KMS-11 (cell line): ENCODE results near the gene CFAP251.

Experiments
- H2AFZ ChIP-seq: fragments of 200-600 bp; sonication (generic); 2 replicates; pipeline ENCODE4 v1.6.1; 2016; ENCODE audit warnings: antibody characterized with exemption, mixed run types, low read depth
- H3K27ac ChIP-seq: fragments of 200-600 bp; sonication (generic); 2 replicates; pipeline ENCODE4 v1.6.1; 2016; ENCODE audit warnings: mild to moderate bottlenecking, mixed run types
- H3K27me3 ChIP-seq: fragments of 200-600 bp; sonication (generic); 2 replicates; pipeline ENCODE4 v1.6.1; 2017; ENCODE audit warnings: mild to moderate bottlenecking, low read depth, mixed run types, moderate library complexity; ENCODE audit not compliant: insufficient read depth
- H3K36me3 ChIP-seq: fragments of 200-600 bp; sonication (generic); 2 replicates; pipeline ENCODE4 v1.6.1; 2017; ENCODE audit warnings: mild to moderate bottlenecking, mixed run types; ENCODE audit not compliant: insufficient read depth
- H3K4me1 ChIP-seq: fragments of 200-600 bp; sonication (generic); 2 replicates; pipeline ENCODE4 v1.6.1; 2016; ENCODE audit warnings: mild to moderate bottlenecking, low read depth, mixed run types; ENCODE audit not compliant: poor library complexity, severe bottlenecking
- H3K4me2 ChIP-seq: fragments of 200-600 bp; sonication (generic); 2 replicates; pipeline ENCODE4 v1.7.0; 2016; ENCODE audit warnings: mild to moderate bottlenecking, mixed run types
- H3K4me3 ChIP-seq: fragments of 200-600 bp; sonication (generic); IDR thresholded peaks from 2 replicates; pipeline ENCODE4 v1.6.1; 2017; ENCODE audit warnings: low read depth, low read length, mixed read lengths; ENCODE audit not compliant: insufficient read depth
- H3K79me2 ChIP-seq: fragments of 200-600 bp; sonication (generic); 2 replicates; pipeline ENCODE4 v1.6.1; 2016; ENCODE audit warnings: low read depth, mixed run types; ENCODE audit not compliant: insufficient read depth
- H3K9ac ChIP-seq: fragments of 200-600 bp; sonication (generic); 2 replicates; pipeline ENCODE4 v1.6.1; 2016; ENCODE audit warnings: mild to moderate bottlenecking, mixed run types
- H4K20me1 ChIP-seq: fragments of 200-600 bp; sonication (generic); 2 replicates; pipeline ENCODE4 v1.6.1; 2016; ENCODE audit warnings: mild to moderate bottlenecking, mixed run types; ENCODE audit not compliant: insufficient read depth
- TF ChIP-seq, protein P1 (sequence below): fragments of 200-600 bp; sonication (generic); conservative IDR thresholded peaks from 2 replicates; pipeline ENCODE4 v1.6.1; 2017; ENCODE audit warnings: low read depth, mild to moderate bottlenecking, antibody characterized with exemption, low read length, moderate library complexity, mixed read lengths

CFAP251 gene

DNA sequence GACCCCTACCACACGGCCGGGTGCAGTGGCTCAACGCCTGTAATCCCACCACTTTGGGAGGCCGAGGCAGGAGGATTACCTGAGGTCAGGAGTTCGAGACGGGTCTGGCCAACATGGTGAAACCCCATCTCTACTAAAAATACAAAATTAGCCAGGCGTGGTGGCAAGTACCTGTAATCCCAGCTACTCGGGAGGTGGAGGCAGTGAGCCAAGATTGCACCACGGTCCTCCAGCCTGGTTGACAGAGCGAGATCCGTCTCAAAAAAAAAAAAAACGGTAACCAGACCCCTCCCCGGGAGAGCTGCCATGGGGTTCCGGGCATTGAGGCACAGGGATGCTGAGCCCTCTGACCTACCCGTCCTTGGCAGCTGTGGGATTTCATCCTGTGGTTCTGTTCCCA, 125.1 kb downstream of the CFAP251 start:
- Histone ChIP-seq H3K4me2 (no peak overlapping the region), H2AFZ (no peak overlapping the region), H4K20me1 (no peaks in the 10 kb centered on the region), H3K4me3 (no peak overlapping the region), H3K79me2 (no peaks in the 10 kb centered on the region), H3K9ac (no peak overlapping the region), H3K4me1 (no peaks in the 10 kb centered on the region), H3K36me3 (no peaks in the 10 kb centered on the region), H3K27ac (no peak overlapping the region), H3K27me3 (no peaks in the 10 kb centered on the region)
- TF ChIP-seq, protein P1, sequence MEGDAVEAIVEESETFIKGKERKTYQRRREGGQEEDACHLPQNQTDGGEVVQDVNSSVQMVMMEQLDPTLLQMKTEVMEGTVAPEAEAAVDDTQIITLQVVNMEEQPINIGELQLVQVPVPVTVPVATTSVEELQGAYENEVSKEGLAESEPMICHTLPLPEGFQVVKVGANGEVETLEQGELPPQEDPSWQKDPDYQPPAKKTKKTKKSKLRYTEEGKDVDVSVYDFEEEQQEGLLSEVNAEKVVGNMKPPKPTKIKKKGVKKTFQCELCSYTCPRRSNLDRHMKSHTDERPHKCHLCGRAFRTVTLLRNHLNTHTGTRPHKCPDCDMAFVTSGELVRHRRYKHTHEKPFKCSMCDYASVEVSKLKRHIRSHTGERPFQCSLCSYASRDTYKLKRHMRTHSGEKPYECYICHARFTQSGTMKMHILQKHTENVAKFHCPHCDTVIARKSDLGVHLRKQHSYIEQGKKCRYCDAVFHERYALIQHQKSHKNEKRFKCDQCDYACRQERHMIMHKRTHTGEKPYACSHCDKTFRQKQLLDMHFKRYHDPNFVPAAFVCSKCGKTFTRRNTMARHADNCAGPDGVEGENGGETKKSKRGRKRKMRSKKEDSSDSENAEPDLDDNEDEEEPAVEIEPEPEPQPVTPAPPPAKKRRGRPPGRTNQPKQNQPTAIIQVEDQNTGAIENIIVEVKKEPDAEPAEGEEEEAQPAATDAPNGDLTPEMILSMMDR = no peak

DNA sequence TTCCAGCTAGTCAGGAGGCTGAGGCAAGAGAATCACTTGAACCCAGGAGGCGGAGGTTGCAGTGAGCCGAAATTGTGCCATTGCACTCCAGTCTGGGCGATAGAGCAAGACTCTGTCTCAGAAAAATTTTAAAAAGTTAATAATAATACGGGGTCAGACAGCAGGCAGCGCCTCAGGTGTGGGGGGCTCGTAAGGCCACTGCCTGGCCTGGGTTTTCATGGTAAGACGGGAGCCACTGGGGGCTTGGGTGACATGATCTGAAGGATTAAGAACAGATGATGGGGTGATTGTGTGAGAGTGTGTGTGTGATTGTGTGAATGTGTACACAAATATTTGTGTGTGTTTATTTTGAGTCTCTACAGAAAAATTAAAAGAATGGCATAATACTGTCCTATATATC, 126.9 kb downstream of the CFAP251 start:
- Histone ChIP-seq H3K79me2 (no peaks in the 10 kb centered on the region), H3K27me3 (no peaks in the 10 kb centered on the region), H3K27ac (no peak overlapping the region), H2AFZ (no peak overlapping the region), H3K4me1 (no peaks in the 10 kb centered on the region), H3K4me2 (no peak overlapping the region), H3K9ac (no peak overlapping the region), H3K36me3 (no peaks in the 10 kb centered on the region), H3K4me3 (no peak overlapping the region), H4K20me1 (no peaks in the 10 kb centered on the region)
- TF ChIP-seq, protein P1 = no peak

DNA sequence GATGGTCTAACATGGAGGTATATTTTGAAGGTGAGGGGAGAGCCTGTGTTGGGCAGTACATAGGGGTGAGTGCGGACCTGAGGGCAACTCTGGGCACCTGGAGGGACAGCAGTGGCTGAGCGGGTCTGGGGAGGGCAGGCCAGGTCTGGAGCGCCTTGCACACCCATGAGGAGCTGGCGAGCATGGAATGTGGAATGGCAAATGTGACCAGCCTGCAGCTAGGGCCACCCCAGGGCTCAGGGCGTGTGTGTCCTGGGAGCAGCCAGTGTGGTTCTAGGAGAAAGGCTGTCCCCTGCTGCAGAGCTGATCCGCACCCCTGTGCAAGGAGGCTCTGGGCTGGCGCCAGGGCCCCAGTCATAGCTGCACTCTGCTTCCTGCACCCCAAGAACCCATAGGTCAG, 127.8 kb downstream of the CFAP251 start:
- TF ChIP-seq, protein P1 = no peak
- H3K4me1 ChIP-seq = no peaks in the 10 kb centered on the region
- no peak overlapping the region for H3K9ac ChIP-seq
- no peaks in the 10 kb centered on the region for H4K20me1 ChIP-seq
- H3K36me3 ChIP-seq = no peaks in the 10 kb centered on the region
- H3K27me3 ChIP-seq = no peaks in the 10 kb centered on the region
- no peak overlapping the region for H3K27ac ChIP-seq
- no peaks in the 10 kb centered on the region for H3K79me2 ChIP-seq
- H3K4me3 ChIP-seq = no peak overlapping the region
- H2AFZ ChIP-seq = no peak overlapping the region
- no peak overlapping the region for H3K4me2 ChIP-seq

DNA sequence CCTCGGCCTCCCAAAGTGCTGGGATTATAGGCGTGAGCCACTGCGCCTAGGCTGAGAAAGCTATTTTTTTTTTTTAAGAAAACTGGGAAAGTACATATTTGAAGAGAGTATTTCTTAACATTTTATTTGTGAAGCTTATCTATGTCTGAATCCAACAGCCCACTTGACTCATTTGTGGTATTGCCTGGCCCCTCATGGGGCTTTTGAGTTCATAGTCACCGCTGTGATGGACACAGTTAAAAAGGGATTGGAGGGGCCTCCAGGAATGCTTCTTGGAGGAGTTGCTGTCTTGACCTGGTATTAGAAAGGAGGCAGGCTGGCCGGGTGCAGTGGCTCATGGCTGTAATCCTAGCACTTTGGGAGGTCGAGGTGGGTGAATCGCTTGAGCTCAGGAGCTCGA, 129.8 kb downstream of the CFAP251 start:
- no peak overlapping the region for H3K4me2 ChIP-seq
- no peaks in the 10 kb centered on the region for H3K36me3 ChIP-seq
- H3K27me3 ChIP-seq = no peaks in the 10 kb centered on the region
- H3K4me3 ChIP-seq = no peak overlapping the region
- H3K79me2 ChIP-seq = no peaks in the 10 kb centered on the region
- TF ChIP-seq, protein P1 = no peak
- H3K4me1 ChIP-seq = no peaks in the 10 kb centered on the region
- no peak overlapping the region for H3K27ac ChIP-seq
- no peak overlapping the region for H2AFZ ChIP-seq
- no peaks in the 10 kb centered on the region for H4K20me1 ChIP-seq
- H3K9ac ChIP-seq = no peak overlapping the region

DNA sequence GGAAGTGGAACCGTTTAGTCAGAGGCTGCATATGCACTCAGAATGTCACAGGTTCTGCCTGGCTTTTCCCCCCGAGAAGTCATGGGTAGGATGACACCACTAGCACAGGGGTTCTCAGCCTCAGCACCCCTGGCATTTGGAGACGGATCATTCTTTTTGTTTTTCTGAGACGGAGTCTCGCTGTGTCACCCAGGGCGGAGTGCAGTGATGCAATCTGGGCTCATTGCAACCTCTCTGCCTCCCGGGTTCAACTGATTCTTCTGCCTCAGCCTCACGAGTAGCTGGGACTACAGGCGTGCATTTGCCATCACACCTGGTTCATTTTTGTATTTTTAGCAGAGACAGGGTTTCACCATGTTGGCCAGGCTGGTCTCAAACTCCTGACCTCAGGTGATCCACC, 131.4 kb downstream of the CFAP251 start:
- H2AFZ ChIP-seq = no peak overlapping the region
- no peaks in the 10 kb centered on the region for H3K4me1 ChIP-seq
- H3K27me3 ChIP-seq = no peaks in the 10 kb centered on the region
- H3K9ac ChIP-seq = no peak overlapping the region
- H3K4me2 ChIP-seq = no peak overlapping the region
- H3K36me3 ChIP-seq = no peaks in the 10 kb centered on the region
- no peaks in the 10 kb centered on the region for H3K79me2 ChIP-seq
- H3K4me3 ChIP-seq = no peak overlapping the region
- TF ChIP-seq, protein P1 = no peak
- H3K27ac ChIP-seq = no peak overlapping the region
- H4K20me1 ChIP-seq = no peaks in the 10 kb centered on the region
